Large intestine (tissue), 3 donors: ENCODE measurements around the gene PTPN13. TPM values are rescaled to one million over a fixed set of nuclear protein-coding genes. Genes with fewer than 3 reads are reported as not detected.
A peak's percentile ranks its signal among the peaks of the same experiment; 100 is the strongest.

Experiments used
- DNase-seq, 2 donors: peaks; one replicate each; pipeline versions ENCODE4 v3.0.0 to v3.0.0-alpha.2; 2013
- H3K27ac ChIP-seq: one replicate; pipeline ENCODE4 v1.5.1; 2013; ENCODE audit warnings: low read length
- H3K27me3 ChIP-seq: 2 replicates; pipeline ENCODE4 v1.6.1; 2013; ENCODE audit warnings: low read length; ENCODE audit not compliant: control insufficient read depth, insufficient read depth
- H3K36me3 ChIP-seq: 2 replicates; pipeline ENCODE4 v1.6.1; 2013; ENCODE audit warnings: low read length; ENCODE audit not compliant: control insufficient read depth, insufficient read depth
- H3K4me1 ChIP-seq: one replicate; pipeline ENCODE4 v1.6.1; 2013; ENCODE audit warnings: low read length; ENCODE audit not compliant: control insufficient read depth, insufficient read depth
- H3K4me3 ChIP-seq: one replicate; pipeline ENCODE4 v1.5.1; 2013; ENCODE audit warnings: low read length
- H3K9me3 ChIP-seq: one replicate; pipeline ENCODE4 v1.6.1; 2013; ENCODE audit warnings: mild to moderate bottlenecking, low read depth, low read length, moderate library complexity; ENCODE audit not compliant: control insufficient read depth
- WGBS: methylation state at CpG from one replicate; pipeline ENCODE4 v1.1.5; 2013; ENCODE audit warnings: low lambda C conversion rate; ENCODE audit not compliant: insufficient coverage; 5-methylcytosine and 5-hydroxymethylcytosine counted together
- polyA plus RNA-seq: library from polyadenylated mRNA; unstranded; fragments of 120-200 nt; gene quantifications from one replicate; pipeline ENCODE4 v1.2.1, GENCODE V29; 2013

Gene PTPN13
- polyA plus RNA-seq, 1 donor, result 6.1 TPM

DNA sequence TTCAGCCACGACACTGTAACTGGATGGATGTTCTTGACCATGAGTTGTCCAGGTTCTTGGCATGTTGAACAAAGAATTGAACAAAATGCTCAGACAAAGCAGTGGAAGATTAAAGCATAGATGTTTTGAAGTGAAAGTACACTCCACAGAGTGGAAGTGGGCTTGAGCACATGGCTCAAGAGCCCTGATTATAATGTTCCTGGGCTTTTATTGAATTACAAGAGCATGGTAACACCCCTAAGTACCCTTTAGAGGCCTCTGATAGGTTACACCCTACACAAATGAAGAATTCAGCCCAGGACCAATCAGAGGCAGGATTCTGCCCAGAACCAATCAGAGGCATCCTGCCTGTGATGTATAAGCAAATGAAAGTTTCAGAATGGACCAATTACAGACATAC, 221.5 kb downstream of the PTPN13 start:
- Histone ChIP-seq H3K9me3 (peaks cover 3% of the 10 kb centered on the region), H3K36me3 (peaks cover 10% of the 10 kb centered on the region), H3K27ac (no peak overlapping the region), H3K27me3 (no peaks in the 10 kb centered on the region), H3K4me3 (no peak overlapping the region), H3K4me1 (peaks cover 19% of the 10 kb centered on the region)
- no CpG with 5 or more reads among the region's 1 CpG for WGBS
- DNase-seq, result no peak

DNA sequence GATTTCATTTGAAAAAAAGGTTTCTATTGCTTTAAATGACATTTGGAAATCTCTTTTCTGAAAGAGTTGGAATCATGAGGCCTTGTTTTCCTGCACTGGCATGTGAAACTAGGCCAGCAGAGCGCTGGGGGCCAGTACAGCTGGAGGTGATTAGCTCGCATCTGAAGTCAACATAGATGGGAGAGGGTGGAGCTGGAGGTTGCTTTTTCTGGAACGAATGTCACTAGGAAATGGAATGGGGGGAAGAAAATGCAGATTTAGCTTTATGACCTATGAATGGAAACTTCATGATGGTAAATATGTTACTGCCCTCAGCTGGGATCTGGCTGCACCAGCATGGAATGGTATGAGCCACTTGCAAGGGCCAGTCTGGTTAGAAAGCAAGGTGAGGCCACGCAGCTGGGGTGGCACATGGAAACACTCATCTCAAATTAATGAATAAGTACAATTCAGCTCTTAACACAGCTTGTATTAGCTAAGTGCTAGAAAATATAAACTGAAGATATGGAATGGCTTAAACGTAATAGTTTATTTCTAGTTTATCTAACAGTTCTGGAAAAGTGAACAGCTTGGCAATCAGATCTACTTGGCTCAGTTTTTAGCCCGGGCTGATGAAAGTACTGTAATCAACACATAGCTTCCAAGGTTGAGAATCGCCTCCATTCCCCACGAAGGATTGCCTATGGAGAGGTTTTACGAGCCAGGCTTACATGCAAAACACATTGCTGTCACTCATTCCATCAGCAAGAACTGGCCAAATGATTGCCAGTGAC, 222.6 kb downstream of the PTPN13 start:
- no peak overlapping the region for H3K4me3 ChIP-seq
- 80% methylated on average over 3 of the region's 9 CpGs for WGBS
- H3K27me3 ChIP-seq, result no peaks in the 10 kb centered on the region
- H3K27ac ChIP-seq, result no peak overlapping the region
- H3K4me1 ChIP-seq, result peaks cover 19% of the 10 kb centered on the region
- H3K9me3 ChIP-seq, result peaks cover 3% of the 10 kb centered on the region
- peaks cover 7% of the 10 kb centered on the region for H3K36me3 ChIP-seq
- no peak for DNase-seq

DNA sequence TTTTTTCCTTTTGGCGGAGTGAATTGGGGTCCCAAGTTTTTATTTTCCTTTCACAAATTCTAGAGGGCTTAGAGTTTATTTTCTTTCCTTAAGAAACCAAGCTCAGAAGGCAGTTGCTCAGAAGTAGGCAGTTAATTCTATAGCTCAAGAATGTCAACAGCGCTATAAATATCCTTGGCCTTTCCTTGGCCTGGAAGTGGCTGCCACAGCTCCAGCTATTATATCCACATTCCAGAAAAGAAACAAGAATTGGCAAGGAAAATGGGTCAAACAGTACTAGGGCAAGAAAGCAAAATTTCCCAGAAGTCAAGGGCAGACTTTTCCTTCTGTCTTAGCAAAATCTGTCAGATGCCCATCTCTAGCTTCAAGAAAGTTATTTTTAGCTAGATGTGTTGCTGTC, 224.1 kb downstream of the PTPN13 start:
- no peak overlapping the region for H3K4me3 ChIP-seq
- no peaks in the 10 kb centered on the region for H3K27me3 ChIP-seq
- H3K27ac ChIP-seq, result peak overlapping the region; percentile 77
- peaks cover 3% of the 10 kb centered on the region for H3K9me3 ChIP-seq
- H3K4me1 ChIP-seq, result peaks cover 19% of the 10 kb centered on the region
- WGBS, result no CpG with 5 or more reads among the region's 2 CpGs
- DNase-seq, result peak in 1 of 2 donors; percentile 41
- H3K36me3 ChIP-seq, result peaks cover 7% of the 10 kb centered on the region

DNA sequence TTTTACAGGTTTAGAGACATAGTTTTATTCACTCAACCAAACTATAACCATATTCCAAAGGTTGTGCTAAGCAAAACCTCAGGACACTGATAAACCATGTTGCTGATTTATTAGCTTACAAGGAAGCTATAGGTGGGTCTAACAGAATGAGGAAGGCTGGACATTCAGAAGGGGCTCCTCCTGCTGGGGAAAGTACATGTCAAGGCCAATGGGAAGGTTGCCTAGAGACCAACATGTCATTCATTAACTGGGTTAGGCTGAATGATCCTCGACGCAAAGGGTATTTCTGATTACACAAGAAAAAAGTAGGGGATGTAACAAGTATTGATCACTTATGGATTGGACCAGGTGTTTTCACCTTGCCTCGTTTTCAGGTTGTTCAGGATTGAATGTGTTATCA, 224.7 kb downstream of the PTPN13 start:
- Histone ChIP-seq H3K36me3 (peaks cover 7% of the 10 kb centered on the region), H3K9me3 (peaks cover 3% of the 10 kb centered on the region), H3K4me1 (peaks cover 19% of the 10 kb centered on the region), H3K27ac (peak overlapping the region; percentile 77), H3K27me3 (no peaks in the 10 kb centered on the region), H3K4me3 (no peak overlapping the region)
- no CpG with 5 or more reads among the region's 3 CpGs for WGBS
- peak; percentile 49 to 71 for DNase-seq

DNA sequence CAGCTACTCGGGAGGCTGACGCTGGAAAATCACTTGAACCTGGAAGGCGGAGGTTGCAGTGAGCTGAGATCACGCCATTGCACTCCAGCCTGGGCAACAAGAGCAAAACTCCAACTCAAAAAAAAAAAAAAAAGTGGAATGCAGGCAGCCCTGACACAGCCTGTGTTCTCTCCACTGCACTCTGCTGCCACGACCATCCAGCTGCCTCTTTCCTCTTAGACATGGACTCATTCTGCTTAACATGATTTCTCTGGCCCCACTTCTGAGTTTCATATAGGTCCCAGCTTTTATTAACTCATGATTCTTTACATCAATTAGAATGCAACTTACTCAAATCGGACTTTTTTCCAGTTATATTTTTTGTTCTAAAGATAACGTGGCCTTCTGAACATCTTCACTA, 225.4 kb downstream of the PTPN13 start:
- Histone ChIP-seq H3K9me3 (peaks cover 3% of the 10 kb centered on the region), H3K27ac (no peak overlapping the region), H3K36me3 (peaks cover 7% of the 10 kb centered on the region), H3K4me1 (peaks cover 19% of the 10 kb centered on the region), H3K27me3 (no peaks in the 10 kb centered on the region), H3K4me3 (no peak overlapping the region)
- 100% methylated on average over 1 of the region's 7 CpGs for WGBS
- DNase-seq, result no peak

- Histone ChIP-seq H3K4me1 (peaks cover 19% of the 10 kb centered on the region), H3K36me3 (no peaks in the 10 kb centered on the region), H3K27me3 (no peaks in the 10 kb centered on the region), H3K4me3 (no peak overlapping the region), H3K9me3 (no peaks in the 10 kb centered on the region), H3K27ac (no peak overlapping the region)
- whole genome bisulfite sequencing, result no CpG with 5 or more reads among the region's 1 CpG
- DNase-seq, result no peak
Measured at GRCh38 chr4:86821151-86821550, 227.0 kb downstream of the PTPN13 start.

DNA sequence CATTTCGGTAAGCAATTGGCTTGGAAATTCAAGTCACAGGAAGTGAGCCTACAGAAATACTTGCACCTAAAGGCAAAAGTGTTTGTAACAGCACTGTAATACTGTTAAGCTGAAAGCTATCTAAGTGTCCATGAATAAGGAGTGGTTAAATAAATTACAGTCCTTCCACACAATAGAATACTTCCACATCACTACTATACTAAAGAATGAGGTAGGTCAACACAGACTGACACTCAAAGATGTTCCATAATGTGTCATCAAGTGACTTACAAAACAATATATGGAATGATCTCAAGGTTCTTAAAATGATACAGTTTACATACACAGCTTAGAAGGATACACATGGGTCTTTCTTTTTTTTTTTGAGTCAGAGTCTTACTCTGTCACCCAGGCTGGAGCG, 228.0 kb downstream of the PTPN13 start:
- Histone ChIP-seq H3K27ac (no peak overlapping the region), H3K4me1 (peaks cover 15% of the 10 kb centered on the region), H3K27me3 (no peaks in the 10 kb centered on the region), H3K36me3 (no peaks in the 10 kb centered on the region), H3K4me3 (no peak overlapping the region), H3K9me3 (no peaks in the 10 kb centered on the region)
- no CpG with 5 or more reads among the region's 2 CpGs for WGBS
- no peak for DNase-seq

DNA sequence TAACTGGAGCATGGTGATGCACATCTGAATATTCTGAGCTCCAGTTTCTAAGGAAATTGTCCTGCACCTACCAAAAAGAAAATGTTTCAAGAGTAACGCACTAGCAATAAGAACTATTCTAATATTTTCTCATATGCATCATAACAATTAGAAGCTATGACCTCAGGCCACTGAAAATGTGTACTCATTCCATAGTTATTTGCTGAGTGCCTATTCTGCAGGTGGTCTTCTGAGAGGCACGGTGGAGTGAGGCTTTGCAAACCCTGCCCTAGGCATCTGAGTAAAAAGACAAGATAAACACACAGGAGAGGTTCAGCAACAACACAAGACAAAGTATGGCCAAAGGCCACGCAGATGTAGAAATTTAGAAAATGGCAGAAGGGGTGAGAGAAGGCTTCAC, 231.4 kb downstream of the PTPN13 start:
- Histone ChIP-seq H3K27me3 (no peaks in the 10 kb centered on the region), H3K4me1 (no peaks in the 10 kb centered on the region), H3K9me3 (no peaks in the 10 kb centered on the region), H3K27ac (no peak overlapping the region), H3K36me3 (no peaks in the 10 kb centered on the region), H3K4me3 (no peak overlapping the region)
- DNase-seq, result no peak
- WGBS, result 93% methylated on average over 1 of the region's 3 CpGs

DNA sequence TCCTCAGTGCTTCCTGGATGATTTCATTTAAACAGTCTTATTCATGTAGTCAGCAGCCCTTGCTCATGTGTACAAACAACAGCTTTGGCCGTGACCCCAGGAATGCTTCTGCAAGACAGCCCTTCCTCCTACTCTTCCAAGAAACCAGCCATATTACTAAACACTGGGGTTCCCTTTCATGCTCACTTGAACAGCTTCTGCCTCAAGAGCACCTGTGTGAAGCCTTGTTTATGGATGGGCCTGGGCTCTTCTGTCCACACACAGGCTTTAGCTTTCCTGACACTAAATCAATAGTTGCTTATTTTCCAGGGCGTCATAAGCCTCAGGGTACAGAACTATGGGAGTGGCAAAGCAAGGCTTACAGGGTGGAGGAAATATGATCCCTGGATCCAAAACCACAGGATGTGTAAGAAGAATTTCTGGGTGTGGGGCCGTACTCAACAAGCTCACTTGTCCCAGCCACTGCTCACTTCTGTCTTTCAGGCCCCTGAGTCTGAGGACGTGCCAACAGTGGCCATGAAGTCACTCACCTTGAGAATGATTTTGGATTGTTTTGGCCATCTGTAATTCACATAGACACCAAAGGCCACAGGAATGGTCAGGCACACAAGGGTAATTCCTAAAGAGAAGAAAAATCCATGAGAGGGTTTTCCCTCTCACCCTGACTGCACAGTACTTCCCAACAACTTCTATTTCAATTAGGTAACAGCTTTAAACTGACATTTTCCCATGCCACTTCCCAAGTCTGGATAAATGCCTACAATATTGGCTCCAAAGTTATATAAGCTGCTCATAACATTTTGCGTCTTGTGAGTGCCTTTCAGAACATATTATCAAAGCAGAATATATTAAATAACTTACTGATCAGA, 237.4 kb downstream of the PTPN13 start:
- Histone ChIP-seq H3K4me3 (no peak overlapping the region), H3K4me1 (no peaks in the 10 kb centered on the region), H3K36me3 (no peaks in the 10 kb centered on the region), H3K9me3 (no peaks in the 10 kb centered on the region), H3K27me3 (no peaks in the 10 kb centered on the region), H3K27ac (no peak overlapping the region)
- DNase-seq, result peak in 1 of 2 donors; percentile 30
- WGBS, result no CpG with 5 or more reads among the region's 5 CpGs

DNA sequence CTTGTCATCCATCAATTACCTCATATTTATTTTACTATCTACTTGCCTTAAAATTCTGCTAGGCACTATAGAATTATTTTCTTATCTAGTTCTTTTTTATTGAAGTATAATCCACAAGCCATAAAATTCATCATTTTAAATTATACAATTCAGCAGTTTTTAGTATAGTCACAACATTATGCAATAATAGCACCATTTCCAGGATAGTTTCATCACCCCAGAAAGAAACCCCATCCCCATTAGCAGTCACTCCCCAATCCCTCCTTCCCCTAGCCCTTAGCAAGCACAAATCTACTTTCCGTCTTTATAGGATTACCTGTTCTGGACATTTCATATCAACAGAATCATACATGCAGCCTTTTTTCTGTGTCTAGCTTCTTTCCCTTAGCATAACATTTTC, 239.5 kb downstream of the PTPN13 start:
- Histone ChIP-seq H3K4me3 (no peak overlapping the region), H3K4me1 (no peaks in the 10 kb centered on the region), H3K36me3 (no peaks in the 10 kb centered on the region), H3K27me3 (no peaks in the 10 kb centered on the region), H3K9me3 (no peaks in the 10 kb centered on the region), H3K27ac (no peak overlapping the region)
- 100% methylated on average over 1 of the region's 1 CpG for WGBS
- no peak for DNase-seq
